Tongue (tissue), 2 donors: Measurements from ENCODE around the gene ADGRD1. TPM values are rescaled to one million over a fixed set of nuclear protein-coding genes. Genes with fewer than 3 reads are reported as not detected.
"Not testable (repeated sequence)": the region's sequence is repeated elsewhere in the genome, so short reads cannot be mapped to it uniquely, and the experiment has no call there.

Experiments used
- DNase-seq: peaks from one replicate; pipeline ENCODE4 v3.0.0-alpha.2; 2015
- total RNA-seq: library from RNA; depleted of rRNA; stranded (reverse); fragments of >200 nt; gene quantifications from one replicate; pipeline ENCODE4 v1.2.3, GENCODE V29; 2014

ADGRD1 gene
- total RNA-seq, 1 donor from 2014 or later = 16.4 TPM

DNA sequence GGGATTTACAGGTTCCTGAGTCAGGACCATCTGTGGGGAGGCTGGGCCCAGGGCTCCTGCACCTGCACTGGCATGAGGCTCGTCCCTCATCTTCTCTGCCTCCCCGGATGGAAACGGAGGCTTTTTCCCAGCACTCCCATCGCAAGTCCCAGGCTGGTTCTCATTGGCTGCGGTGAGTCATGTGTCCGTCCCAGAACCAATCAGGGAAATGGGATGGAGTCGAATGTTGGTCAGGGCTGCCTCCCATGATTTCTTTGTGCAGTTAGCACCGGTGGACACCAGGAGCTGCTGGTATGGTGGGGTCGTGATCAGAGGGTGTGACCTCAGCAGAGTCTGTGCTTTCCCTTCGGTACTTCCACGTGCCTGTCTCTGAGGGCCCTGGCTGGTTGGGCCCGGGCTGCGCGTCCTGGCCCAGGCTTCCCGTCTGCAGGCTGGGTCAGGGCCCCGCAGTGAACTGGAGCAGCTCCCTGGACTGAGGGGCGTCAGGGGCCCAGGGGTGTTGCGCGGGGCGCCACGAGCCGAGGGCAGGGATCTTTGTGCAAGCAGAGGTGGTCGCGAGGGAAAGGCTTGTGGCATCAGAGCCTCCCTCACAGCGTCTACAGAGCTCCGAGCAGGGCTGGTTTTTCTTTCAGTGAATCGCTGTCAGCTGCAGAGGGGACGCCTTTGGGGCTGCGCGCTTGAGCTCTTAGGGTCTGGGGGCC lies 168.1 kb downstream of the ADGRD1 start:
- no peak for DNase-seq

DNA sequence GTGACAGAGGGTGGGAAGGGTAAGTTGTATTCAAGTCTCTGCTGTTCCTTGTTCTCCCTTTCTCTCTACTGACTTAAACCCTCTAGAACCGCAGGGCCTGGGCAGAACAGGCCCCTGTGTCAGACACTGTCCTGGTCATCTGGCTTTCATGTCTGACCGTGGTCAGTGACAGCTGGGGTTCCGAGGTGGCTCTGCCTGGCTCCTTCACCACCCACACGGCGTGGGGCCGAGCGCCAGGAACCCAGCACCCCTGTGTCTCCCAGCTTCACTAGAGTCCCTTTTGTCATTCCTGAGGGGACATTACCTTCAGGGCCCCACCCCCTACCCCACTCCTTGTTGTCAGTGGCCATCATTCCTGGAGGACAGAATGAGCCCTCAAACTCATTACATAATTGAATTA lies 168.9 kb downstream of the ADGRD1 start:
- DNase-seq = no peak

DNA sequence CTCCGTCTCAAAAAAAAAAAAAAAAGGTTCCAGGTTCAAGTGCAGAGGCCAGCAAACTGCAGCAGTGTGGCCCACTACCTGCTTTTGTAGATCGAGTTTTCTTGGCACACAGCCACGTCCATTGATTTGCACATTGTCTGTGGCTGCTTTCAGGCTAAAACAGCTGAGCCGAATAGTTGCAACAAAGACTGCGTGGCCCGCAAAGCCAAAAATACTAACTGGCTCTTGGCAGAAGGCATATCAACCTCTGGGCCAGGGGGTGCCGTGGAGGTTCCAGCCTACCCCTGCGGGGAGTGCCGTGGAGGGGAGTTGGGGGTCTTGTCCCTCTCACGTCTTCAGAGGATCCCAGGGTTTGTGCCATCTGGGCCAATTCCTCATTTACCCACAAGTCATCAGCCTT lies 170.1 kb downstream of the ADGRD1 start:
- no peak for DNase-seq

DNA sequence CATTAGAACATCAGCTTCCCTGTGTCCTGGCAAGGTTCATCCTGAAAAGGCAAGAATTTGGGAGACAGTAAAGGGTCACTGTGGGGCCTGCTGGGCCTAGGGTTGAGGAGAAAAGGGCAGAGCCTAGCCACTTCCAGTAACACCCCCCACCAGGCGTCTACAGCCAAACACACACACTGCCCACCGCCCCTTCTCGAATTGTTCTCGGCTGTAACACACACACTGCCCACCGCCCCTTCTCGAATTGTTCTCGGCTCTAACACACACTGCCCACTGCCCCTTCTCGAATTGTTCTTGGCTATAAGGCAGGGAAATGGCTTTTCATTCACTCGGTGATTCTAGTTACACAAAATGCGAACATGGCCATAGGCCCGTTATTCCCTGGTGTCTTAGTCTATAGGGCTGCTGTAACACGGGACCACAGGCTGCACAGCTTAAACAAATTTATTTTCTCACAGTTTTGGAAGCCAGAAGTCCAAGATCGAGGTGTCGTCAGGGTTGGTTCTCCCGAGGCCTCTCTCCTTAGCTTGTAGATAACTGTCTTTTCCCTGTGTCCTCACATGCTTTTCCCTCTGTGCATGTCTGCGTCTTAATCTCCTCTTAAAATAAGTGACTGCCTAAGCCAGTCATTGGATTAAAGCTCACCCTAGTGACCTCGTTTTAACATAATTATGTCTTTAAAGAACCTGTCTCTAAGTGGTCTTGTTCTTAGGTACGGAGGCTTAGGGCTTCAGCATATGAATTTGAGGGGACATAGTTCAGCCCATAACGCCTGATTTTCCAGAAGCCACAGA lies 171.0 kb downstream of the ADGRD1 start:
- DNase-seq = no peak

DNA sequence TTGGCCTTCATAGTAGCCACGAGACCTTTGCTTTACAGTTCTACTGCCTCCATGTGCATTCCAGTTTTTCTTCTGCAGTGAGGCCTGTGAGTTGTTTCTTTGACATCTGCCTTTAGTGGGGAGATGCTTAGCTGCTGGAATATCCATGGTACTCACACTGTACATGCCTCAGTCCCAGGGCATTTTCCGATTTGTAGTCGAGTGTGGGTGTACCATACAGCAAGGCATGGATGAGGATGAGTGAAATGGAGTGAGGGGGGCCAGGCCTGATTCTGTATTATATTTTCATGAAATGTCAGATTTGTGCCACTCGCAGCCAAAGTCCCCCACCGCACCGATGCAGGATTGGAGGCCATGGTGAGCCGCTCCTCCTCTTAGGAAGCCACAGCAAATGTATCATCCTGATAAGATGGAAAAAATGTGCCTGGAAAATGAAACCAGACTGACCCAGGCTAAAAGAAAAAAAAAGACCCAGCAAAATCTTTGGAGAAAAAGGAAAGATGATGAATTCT lies 173.0 kb downstream of the ADGRD1 start:
- no peak for DNase-seq

DNA sequence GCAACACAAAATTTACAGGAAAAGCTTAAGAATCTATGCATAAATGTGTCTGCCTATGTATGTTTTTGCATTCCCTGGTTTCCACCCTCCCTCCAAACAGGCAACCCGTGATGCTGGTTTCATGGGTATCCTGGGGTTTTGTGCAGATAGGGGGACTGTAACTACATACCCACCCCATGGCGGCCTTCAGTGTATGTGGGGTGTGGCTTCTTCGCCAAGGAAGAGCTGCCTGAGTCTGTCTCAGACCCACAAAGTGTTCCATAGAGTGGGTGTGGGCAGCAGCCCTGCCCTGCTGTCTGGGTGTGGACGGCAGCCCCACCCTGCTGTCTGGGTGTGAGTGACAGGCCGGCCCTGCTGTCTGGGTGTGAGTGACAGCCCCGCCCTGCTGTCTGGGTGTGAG lies 174.8 kb downstream of the ADGRD1 start:
- no peak for DNase-seq

DNA sequence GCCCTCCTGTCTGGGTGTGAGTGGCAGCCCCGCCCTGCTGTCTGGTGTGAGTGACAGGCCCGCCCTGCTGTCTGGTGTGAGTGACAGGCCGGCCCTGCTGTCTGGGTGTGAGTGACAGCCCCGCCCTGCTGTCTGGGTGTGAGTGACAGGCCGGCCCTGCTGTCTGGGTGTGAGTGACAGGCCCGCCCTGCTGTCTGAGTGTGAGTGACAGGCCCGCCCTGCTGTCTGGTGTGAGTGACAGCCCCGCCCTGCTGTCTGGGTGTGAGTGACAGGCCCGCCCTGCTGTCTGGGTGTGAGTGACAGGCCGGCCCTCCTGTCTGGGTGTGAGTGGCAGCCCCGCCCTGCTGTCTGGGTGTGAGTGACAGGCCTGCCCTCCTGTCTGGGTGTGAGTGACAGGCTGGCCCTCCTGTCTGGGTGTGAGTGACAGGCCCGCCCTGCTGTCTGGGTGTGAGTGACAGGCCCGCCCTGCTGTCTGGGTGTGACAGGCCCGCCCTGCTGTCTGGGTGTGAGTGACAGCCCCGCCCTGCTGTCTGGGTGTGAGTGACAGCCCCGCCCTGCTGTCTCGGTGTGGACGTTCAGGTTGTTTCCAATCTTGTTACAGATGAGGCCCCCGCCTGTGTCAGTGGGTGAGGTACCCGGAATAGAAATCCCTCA lies 175.4 kb downstream of the ADGRD1 start:
- DNase-seq = not testable (repeated sequence)

DNA sequence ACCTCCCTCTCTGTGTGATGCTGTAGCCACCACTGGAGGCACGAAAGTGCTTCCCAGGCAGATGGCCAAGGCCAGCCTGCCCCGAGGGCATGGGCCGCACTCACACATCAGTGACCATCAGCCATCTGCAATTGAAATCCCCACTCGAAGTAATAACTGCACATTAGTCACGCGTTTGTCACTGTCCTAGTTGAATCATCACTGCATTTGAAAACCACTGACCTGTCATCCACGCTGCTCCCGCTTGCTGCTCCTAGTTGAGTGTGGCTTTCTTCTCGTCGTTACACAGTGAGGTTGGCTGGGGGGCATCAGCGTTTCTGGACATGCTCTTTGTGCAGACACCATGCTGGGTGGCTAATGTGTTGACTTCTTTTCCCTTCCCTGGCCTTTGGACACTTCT lies 176.1 kb downstream of the ADGRD1 start:
- no peak for DNase-seq

DNA sequence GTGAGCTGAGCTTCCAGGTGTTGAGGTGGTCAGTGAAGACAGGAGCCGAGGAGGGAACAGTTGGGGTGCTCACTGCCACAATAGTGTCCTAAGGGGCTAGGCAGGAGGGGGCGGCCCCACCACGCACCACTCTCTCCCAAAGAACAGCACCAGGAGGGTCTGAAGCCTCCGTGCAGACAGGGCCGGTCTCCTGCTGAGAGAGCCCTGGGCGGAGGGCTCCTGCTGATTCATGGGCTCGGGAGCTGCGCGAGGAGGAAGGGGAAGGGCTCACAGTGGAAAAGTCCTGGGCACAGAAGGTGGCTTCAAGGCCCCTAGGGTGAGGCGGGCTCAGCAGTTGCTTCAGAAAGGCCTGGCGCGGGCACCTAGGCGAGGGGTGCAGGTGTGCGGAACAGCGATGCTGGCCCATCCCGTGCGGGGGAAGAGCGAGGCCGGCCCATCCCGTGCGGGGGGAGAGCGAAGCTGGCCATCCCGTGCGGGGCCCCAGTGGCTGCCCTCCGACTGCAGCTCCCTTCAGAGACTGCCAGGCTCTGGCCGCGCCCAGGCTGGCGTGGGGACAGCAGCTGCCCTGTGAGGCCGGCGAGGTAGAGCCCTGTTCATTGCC lies 176.7 kb downstream of the ADGRD1 start:
- no peak for DNase-seq

DNA sequence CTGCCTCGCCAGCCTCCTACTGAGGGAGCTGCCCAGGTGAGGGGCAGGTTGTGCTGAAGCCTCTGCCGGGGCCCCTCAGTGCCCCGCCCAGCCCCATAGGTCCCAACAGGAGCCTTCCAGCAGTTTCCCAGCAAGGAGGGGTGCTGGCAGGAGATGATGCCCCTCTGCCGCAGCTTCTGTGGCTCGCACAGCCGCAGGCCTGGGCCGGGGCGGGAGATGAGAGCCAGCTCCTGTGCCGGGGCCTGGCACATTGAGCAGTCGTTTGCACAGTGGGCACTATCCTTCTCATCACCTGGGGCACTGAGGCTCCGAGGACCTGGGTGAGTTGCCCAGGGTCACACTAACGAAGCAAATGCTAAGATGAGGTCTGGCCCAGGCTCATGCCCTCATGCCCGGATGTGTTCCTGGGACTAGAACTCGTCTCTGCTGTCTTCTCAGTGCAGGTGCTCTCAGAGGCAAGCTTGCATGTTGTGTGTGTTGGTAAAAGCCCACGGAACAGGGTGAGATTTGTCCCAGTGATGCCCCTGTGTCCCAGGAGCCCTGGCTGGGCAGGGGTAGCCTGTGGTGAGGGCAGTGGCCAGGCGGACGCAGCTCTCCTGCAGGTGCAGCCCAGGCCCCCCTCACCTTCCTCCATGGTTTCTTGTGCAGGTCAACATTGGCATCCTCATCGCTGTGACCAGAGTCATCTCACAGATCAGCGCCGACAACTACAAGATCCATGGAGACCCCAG lies 177.5 kb downstream of the ADGRD1 start:
- no peak for DNase-seq

DNA sequence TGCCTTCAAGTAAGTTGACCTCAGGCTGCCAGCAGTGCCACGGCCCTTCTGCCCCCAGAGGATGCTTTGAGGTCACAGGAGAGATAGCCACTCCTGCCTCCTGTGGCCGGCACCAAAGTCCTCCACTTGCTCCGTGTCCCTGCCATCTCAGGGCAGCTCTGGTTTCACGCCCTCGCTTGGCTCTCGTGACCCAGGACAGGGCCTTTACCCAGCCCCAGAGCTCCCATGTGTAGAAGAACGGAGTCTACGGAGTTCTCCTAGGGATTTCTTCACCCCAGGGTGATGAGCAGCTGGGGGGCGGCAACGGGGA lies 178.1 kb downstream of the ADGRD1 start:
- no peak for DNase-seq

DNA sequence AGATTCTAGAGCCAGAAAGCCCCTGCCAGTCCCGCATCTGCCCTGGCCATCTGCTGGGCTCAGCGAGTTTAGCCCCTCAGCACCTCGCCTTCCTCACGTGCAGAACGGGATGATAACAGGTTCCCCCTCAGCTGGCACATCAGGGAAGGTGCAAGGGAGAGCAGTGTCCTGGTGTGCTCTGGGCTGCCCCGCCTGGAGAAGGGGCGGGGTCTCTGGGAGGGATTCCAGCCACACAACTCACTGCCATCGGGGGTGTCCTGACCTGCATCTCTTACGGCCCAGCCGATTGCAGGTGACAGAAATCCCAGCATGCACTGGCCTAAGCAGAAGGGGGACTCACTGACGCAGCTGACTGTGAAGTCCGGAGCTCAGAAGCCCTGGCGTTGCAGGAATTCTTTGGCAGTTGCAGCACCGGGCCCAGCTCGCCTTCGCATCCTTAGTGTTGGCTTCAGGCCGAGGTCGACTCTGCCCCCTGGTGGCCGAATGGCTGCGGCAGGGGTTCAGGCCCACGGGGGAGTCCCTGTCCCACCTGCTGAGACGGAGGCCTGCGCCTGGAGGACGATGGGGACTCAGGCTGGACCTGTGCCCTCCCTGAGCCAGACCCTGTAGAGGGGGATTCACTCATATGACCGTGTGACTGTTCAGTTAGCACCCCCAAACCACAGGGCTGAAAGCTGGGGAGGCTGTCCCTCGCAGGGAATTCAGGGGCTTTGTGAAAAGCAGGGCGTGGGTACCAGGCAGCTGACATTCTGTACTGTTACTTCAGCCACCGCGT lies 178.6 kb downstream of the ADGRD1 start:
- peak; percentile 85 for DNase-seq

DNA sequence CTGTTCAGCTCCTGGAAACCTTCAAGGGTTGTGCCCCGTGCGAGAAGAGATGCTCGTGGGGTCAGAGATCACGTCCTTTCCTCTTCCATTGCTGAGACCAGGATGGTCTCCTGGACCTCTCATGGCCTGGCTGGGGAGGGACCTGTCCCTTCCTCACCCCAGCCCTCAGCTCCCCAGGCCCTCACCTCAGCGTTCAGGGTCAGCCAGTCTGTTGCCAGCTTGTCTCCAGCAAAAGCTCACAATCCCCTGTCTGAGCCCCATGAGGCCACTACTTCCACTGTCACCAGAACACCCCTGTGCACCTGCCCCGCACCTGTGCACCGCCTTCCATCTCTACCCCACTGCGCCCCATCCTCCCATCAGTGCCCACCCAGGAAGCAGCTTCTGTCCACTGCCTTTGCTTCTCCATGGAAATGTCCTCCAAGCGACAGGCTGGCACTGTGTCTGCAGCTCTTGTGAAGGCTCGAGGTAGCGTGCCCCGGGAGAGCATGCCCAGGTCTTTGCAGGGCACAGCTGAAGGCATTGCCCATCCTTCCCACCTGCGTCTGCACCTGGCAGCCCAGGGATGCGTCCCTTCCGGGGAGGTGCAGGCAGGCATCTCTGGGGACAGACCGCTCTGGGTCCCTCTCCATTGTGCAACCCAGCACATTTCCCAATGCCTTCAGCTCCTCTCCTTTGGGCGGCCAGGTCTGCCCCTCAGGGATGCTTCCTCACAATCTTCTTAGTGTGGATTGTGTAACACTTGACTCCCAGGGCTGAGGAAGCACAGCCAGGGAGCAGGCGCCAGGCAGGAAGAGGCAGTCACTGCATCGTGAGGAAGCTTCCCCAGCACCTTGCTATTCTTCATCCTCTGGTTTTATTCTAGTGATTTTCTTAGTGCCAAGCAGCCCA lies 179.6 kb downstream of the ADGRD1 start:
- no peak for DNase-seq

DNA sequence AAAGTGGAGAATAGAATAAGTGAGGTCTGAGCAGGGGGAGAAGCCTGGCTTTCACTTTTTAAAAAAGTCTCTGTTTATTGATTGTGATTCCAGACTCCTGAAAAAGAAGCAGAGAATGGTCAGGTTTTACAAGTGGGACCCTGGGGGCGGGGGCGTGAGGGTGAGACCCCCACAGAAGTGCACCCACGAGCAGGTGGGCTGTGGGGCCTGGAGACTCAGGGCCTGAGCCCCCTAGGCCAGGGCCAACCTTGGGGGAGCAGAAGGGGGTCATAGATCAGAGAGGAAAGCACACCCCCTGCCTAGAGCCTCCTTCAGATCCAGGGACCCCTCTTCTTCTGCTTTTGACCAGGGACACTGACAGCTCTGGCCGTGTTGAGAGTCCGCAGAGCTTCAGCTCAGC lies 180.3 kb downstream of the ADGRD1 start:
- no peak for DNase-seq

DNA sequence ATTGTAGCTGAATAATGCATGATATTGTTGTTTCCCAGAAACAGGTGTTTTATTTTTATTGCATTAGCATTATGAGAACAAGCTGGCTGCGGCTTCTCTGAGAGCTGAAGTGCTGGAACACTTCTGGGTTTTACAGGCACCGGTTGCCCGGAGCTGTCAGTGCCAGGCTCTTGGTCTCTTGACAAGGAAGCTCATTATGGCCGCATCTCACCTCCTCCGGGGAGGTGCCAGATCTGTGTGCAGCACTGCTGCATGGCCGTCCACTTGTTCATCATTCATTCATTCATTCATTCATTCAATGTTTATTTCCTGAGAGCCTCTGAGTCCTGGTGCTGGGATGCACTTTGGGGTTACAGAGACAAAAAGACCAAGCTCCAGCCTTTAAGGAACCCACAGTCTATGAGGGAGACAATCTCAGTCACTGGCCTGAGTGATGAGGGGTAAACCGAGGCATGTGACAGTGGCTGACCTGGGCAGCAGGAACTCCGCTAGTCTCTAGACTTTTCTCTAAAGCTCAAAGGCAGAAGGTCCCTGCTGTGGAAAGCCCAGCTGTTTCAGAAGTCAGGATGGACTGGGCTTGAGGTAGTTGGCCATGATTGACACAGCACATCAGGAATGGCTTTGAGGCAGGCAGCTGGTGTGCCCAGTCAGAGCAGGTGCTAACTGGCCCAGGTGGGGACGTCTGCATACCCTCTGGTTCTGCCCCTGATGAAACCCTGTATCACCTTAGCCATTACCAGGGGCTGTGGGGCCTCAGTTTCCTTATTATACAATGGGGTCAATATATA lies 181.0 kb downstream of the ADGRD1 start:
- no peak for DNase-seq

DNA sequence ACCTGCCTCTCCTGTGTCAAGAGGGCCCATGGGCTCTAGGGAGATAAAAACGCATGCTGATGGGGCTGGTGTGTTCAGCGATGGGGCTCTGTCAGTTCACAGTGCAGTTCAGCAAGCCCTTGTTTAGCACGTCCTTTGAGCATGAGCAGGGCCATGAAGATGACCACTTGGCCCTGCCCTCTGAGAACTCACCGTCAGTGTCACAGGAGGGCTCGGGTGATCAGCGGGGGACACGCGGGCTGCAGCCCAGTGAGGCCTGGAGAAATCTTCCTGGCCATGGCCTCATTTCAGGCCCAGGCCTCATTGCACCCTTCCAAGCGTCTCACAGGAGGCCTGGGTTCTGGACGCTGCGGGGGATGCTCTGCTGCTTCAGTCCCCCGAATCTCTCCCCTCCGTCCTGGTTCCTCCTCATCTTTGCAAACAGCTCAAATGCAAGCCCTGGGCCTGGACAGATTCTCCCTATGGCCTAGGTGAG lies 181.6 kb downstream of the ADGRD1 start:
- no peak for DNase-seq

DNA sequence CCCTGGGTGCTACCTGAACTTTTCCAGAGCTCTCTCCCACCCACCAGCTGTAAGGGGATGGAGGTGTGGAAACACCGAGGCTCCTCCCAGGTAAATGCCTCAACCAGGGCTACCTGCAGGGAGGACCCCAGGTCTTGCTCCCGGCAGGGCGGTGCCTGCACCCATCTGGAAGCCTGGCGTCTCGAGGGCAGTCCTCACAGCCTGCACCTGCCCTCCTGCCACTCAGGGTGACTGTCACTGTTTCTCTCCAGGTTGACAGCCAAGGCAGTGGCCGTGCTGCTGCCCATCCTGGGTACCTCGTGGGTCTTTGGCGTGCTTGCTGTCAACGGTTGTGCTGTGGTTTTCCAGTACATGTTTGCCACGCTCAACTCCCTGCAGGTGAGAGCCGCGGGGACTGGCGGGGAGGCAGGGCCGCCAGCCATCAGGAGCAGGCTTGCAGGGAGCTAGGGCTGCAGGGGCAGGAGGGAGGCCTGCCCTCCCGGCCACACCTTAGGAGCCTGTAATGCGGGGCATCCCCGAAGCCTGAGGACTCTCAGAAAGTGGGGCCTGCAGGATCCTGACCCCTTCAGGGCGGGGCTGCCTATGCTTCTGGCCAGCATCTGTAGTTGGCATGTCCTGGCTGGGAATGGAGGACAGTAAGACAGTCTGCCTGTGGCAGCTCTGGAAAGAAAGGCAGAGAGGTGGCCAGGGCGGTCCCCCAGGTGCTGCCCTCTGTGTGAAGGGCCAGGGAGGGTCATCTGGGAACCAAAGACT lies 182.3 kb downstream of the ADGRD1 start:
- no peak for DNase-seq

DNA sequence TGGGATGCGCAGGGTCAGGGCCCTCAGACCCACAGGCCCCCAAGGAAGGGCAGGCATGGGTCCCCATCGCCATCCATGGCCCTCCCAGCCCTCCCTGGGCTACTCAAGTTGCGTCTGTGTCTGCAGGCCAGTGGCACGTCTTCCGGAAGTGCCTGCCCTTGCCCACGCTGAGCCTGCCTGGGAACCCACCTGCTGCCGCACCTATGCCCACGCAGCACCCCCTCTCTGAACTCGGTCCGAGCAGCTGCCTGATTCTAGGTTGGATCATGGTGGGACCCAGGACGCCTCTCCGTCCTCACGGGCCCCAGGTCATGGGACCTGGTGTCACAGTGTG lies 182.8 kb downstream of the ADGRD1 start:
- DNase-seq = no peak
